ENCODE data around the gene YTHDF1.

YTHDF1 gene

DNA sequence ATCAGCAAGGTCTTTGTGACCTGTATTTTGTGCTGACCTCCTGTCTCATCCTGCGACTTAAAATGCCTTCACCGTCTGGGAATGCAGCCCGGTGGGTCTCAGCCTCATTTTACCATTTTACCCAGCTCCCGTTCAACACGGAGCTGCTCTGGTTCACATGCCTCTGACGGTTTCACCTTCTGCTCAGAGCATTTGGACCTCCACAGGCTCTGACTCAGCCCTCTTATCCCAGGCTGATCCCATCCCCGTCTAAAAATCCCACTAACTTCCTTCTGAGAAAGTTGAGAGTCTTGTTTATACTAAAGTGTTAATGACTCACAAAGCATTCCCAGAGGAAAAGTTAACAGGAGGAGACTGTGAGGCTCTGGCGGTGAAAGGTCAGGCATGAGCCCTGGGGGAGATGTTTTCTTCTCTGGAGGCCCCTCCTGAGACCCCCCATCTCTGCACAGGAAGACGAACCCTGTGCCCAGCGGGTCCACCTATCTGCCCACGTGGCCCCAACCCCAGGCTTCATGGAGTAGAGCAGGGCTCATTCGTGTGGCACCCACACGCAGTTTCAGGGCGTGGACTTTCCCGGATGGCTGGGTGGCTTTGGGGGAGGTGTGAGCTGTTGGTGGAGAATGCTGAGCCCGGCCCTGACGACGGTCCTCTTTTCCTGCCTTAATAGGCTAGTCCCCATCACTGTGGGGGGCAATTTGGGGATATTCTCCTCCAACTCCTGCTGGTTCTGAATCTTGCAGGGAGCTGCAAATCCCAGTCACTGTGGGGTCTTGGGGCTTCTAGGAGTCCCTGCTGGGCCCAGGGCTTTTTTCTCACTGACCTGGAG, 16.5 kb upstream of the YTHDF1 start:
- Histone ChIP-seq H3K27me3 (ENCODE audit: insufficient read depth, poor library complexity, severe bottlenecking) (no peaks in the 10 kb centered on the region), H3K4me3 (ENCODE audit: severe bottlenecking) (no peak overlapping the region), H3K27ac (ENCODE audit: poor library complexity, severe bottlenecking) (no peak overlapping the region), H3K36me3 (ENCODE audit: low read depth) (no peaks in the 10 kb centered on the region), H3K9me3 (ENCODE audit: severe bottlenecking) (no peaks in the 10 kb centered on the region), H3K4me1 (ENCODE audit: insufficient read depth, poor library complexity, severe bottlenecking) (peaks cover 5% of the 10 kb centered on the region)
- peak; percentile 21 for ATAC-seq (ENCODE audit: low read depth)
- TF ChIP-seq, protein P1, sequence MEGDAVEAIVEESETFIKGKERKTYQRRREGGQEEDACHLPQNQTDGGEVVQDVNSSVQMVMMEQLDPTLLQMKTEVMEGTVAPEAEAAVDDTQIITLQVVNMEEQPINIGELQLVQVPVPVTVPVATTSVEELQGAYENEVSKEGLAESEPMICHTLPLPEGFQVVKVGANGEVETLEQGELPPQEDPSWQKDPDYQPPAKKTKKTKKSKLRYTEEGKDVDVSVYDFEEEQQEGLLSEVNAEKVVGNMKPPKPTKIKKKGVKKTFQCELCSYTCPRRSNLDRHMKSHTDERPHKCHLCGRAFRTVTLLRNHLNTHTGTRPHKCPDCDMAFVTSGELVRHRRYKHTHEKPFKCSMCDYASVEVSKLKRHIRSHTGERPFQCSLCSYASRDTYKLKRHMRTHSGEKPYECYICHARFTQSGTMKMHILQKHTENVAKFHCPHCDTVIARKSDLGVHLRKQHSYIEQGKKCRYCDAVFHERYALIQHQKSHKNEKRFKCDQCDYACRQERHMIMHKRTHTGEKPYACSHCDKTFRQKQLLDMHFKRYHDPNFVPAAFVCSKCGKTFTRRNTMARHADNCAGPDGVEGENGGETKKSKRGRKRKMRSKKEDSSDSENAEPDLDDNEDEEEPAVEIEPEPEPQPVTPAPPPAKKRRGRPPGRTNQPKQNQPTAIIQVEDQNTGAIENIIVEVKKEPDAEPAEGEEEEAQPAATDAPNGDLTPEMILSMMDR (IDR thresholded peaks at IDR 0.05; ENCODE audit: poor library complexity, severe bottlenecking): no peak
- no peak for DNase-seq (ENCODE audit: low spot score)

GRCh38 chr20:63230800-63231268, 14.9 kb upstream of the YTHDF1 start:
- ATAC-seq (ENCODE audit: low read depth) (peak; percentile 49), DNase-seq (ENCODE audit: low spot score) (no peak)
- no peak overlapping the region for H3K27ac ChIP-seq (ENCODE audit: poor library complexity, severe bottlenecking)
- H3K4me1 ChIP-seq (ENCODE audit: insufficient read depth, poor library complexity, severe bottlenecking): peaks cover 9% of the 10 kb centered on the region
- H3K9me3 ChIP-seq (ENCODE audit: severe bottlenecking): no peaks in the 10 kb centered on the region
- TF ChIP-seq, protein P1 (IDR thresholded peaks at IDR 0.05; ENCODE audit: poor library complexity, severe bottlenecking): peak; percentile 90
- no peaks in the 10 kb centered on the region for H3K36me3 ChIP-seq (ENCODE audit: low read depth)
- H3K27me3 ChIP-seq (ENCODE audit: insufficient read depth, poor library complexity, severe bottlenecking): no peaks in the 10 kb centered on the region
- H3K4me3 ChIP-seq (ENCODE audit: severe bottlenecking): no peak overlapping the region

- peaks cover 24% of the 10 kb centered on the region for H3K4me1 ChIP-seq (ENCODE audit: insufficient read depth, poor library complexity, severe bottlenecking)
- TF ChIP-seq, protein P1 (IDR thresholded peaks at IDR 0.05; ENCODE audit: poor library complexity, severe bottlenecking): no peak
- H3K9me3 ChIP-seq (ENCODE audit: severe bottlenecking): no peaks in the 10 kb centered on the region
- H3K27me3 ChIP-seq (ENCODE audit: insufficient read depth, poor library complexity, severe bottlenecking): no peaks in the 10 kb centered on the region
- DNase-seq (ENCODE audit: low spot score) (no peak), ATAC-seq (ENCODE audit: low read depth) (no peak)
- H3K4me3 ChIP-seq (ENCODE audit: severe bottlenecking): no peak overlapping the region
- no peaks in the 10 kb centered on the region for H3K36me3 ChIP-seq (ENCODE audit: low read depth)
- H3K27ac ChIP-seq (ENCODE audit: poor library complexity, severe bottlenecking): no peak overlapping the region
Measured at GRCh38 chr20:63228806-63229205, 12.9 kb upstream of the YTHDF1 start.

GRCh38 chr20:63227260-63227659, 11.3 kb upstream of the YTHDF1 start:
- H3K9me3 ChIP-seq (ENCODE audit: severe bottlenecking): no peaks in the 10 kb centered on the region
- H3K27me3 ChIP-seq (ENCODE audit: insufficient read depth, poor library complexity, severe bottlenecking): no peaks in the 10 kb centered on the region
- no peak overlapping the region for H3K27ac ChIP-seq (ENCODE audit: poor library complexity, severe bottlenecking)
- no peak overlapping the region for H3K4me3 ChIP-seq (ENCODE audit: severe bottlenecking)
- DNase-seq (ENCODE audit: low spot score) (no peak), ATAC-seq (ENCODE audit: low read depth) (no peak)
- TF ChIP-seq, protein P1 (IDR thresholded peaks at IDR 0.05; ENCODE audit: poor library complexity, severe bottlenecking): no peak
- H3K36me3 ChIP-seq (ENCODE audit: low read depth): no peaks in the 10 kb centered on the region
- peaks cover 20% of the 10 kb centered on the region for H3K4me1 ChIP-seq (ENCODE audit: insufficient read depth, poor library complexity, severe bottlenecking)

Measured in RWPE2 (cell line).